Measurements from ENCODE around the gene MRPL45.

MRPL45 gene

DNA sequence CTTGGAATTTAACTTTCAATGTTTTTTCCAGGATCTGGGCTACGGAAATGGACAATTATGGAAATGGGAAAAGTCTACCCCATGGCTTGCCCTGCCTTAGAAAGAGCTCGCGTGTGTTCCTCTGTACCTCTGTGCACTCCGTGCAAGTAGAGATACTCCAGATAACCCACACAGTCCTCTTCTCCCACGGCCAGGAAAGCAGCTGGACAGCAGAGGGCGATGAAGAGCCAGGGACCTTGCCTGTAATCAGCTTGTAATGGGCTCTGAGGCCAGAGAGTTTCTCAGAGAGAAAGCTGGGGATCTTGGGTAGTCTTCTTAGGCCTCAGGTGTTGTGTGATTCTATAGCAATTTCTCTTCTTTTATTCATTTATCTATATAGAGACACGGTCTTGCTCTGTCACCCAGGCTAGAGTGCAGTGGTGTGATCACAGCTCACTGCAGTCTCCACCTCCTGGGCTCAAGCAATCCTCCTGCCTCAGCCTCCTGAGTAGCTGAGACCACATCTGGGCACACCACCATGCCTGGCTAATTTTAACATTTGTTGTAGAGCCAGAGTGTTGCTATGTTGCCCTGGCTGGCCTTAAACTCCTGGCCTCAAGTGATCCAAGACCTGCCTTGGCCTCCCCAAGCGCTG is 52.2 kb downstream of the MRPL45 start:
- DNase-seq (ENCODE audit: low spot score), result peak; percentile 83

DNA sequence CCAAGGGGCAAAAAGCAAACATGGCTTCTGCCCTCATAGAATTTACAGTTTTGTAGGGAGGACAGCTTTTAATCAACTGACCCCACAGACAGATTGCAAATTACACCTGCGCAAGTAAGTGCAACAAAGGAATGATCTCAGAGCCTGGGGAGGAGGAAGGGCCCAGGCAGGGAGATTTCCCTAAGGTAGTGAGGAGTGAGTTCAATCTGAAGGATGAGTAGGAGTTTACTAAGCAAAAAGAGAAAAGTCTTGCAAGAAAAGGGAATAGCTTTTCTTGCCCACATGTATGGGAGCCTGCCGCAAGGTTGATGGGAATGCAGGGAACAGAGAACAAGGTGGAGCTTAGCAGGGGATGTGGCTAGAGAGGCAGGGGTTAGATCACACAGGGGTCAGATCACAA is 53.1 kb downstream of the MRPL45 start:
- no peak for DNase-seq (ENCODE audit: low spot score)

DNA sequence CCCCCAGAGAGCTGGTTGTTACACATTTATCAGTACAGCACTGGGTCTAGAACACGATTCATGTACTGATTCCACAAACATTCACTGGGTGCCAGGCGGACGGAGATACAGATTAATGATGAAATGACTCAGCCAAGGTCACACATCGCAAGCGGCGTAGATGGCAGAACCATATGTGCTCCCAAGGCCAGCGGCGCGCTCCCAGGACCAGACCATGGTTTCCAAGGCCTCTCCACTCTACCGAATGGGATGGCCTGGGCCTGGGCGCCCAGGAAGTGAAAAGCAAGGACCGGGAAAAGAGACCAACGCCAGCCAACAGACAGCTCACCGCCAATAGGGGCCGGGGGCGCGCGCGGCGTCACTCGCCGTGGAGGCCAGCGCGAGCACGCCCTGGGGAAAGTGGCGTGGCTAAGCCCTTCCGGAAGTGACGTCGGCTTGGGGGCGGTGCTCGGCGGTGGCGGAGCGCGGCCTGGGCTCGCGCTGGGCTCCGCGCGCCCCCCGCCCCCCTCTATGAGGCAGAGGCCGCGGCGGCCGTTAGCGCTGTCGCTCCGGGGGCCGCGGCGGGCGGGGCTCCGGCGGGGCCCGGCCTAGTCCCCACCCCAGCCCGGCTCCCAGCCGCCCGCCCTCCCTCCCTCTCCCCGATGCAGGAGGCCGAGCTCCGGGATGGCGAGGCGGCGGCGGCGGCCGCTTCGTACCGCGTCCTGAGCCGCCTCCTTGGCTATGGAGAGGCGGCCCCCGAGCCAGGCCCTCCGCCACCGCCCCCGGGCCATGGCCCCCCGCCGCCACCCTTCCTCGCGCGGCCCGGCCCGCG is 54.6 kb downstream of the MRPL45 start, which contains the start of gene SOCS7:
Gene SOCS7 (plus strand): TSS at position 433 of the 811 bp plus-strand sequence. CDS start 209 bp downstream, at position 642.
- peak; percentile 93 for DNase-seq (ENCODE audit: low spot score)

DNA sequence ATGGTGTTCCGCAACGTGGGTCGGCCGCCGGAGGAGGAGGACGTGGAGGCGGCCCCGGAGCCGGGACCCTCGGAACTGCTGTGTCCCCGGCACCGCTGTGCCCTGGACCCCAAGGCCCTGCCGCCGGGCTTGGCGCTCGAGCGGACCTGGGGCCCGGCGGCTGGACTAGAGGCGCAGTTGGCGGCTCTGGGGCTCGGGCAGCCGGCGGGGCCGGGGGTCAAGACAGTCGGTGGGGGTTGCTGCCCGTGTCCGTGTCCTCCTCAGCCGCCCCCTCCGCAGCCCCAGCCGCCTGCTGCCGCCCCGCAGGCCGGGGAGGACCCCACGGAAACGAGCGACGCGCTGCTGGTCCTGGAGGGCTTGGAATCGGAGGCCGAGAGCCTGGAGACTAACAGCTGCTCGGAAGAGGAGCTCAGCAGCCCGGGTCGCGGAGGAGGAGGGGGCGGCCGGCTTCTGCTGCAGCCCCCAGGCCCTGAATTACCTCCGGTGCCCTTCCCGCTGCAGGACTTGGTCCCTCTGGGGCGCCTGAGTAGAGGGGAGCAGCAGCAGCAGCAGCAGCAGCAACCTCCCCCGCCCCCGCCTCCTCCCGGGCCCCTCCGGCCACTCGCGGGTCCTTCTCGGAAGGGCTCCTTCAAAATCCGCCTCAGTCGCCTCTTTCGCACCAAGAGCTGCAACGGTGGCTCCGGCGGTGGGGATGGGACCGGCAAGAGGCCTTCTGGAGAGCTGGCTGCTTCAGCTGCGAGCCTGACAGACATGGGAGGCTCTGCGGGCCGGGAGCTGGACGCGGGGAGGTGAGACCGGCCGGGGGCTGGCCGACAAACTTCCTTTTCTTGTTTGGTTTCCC is 55.5 kb downstream of the MRPL45 start:
- no peak for DNase-seq (ENCODE audit: low spot score)

DNA sequence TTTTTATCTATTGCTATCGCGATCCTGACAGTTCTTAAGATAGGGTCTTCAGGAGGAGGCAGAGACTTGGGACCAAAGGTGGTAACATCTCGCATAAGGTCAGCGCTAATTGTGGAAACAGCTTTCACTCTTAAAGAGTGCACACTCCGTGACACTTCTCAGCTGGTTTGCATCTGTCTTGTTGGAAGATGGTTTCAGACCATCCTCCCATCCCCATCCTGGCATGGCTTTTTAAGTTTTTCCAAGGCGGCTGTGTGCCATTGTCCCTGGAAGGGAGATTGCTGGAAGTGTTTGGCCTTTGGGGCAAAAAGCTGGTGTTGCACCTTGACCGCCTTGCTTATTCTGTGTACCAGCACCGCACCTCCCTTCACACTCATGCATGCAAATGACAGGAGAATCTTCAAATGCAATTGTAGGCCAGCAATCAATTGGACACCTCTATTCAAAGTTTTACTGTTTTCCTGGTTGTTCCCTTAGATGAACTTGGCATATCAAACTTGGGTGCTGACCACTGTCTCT is 56.2 kb downstream of the MRPL45 start:
- no peak for DNase-seq (ENCODE audit: low spot score)

DNA sequence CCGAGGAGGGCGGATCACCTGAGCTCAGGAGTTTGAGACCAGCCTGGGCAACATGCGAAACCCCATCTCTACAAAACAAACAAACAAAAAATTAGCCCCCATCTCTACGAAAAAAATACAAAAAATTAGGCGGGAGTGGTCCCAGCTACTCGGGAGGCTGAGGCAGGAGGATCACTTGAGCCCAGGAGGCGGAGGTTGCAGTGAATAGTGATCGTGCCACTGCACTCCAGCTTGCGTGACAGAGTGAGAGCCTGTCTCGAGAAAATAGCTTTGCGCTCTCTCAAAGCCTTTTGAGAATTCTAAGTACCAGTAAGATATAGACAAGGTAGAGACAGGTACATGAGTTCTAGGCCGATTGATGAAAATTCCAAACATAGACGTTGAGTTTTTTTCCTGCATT is 56.7 kb downstream of the MRPL45 start:
- no peak for DNase-seq (ENCODE audit: low spot score)

DNA sequence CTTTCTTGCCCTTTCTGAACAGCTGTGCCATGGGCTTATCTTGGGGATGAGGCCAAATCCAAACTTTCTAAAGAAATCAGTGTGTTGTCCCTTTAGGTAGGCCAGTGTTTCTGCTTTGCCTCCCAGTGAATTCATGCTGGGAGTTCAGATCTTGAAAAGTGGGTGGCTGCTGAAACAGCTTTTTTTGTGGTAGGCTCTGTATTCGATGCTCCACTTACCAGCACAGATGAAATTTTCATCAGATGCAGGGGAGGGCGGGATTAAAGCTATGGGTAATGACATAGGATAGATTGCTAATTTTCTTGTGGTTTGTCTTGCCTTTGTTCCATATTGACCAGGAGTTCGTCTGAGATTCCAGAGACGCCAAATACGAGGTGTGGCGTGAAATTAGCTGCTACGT is 57.5 kb downstream of the MRPL45 start:
- DNase-seq (ENCODE audit: low spot score), result no peak

DNA sequence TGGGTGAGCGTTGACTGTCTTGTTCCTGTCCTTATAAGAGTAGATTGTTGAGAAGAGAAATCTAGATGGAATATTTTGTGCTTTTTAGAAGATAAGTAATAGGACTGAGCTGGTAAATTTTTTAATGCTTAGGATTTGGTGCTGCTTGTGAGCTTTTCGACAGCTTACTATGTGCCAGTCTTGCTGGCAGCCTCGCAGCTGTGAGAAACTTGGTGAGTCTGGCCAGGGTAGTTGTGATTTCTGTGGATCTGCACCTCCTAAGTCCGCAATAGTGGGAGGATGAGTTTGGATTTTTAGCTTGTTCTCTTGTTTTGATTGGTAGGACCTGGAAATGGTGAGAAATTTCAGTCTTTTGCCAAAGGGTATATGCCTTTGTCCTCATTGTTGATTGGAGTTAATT is 58.3 kb downstream of the MRPL45 start:
- no peak for DNase-seq (ENCODE audit: low spot score)

DNA sequence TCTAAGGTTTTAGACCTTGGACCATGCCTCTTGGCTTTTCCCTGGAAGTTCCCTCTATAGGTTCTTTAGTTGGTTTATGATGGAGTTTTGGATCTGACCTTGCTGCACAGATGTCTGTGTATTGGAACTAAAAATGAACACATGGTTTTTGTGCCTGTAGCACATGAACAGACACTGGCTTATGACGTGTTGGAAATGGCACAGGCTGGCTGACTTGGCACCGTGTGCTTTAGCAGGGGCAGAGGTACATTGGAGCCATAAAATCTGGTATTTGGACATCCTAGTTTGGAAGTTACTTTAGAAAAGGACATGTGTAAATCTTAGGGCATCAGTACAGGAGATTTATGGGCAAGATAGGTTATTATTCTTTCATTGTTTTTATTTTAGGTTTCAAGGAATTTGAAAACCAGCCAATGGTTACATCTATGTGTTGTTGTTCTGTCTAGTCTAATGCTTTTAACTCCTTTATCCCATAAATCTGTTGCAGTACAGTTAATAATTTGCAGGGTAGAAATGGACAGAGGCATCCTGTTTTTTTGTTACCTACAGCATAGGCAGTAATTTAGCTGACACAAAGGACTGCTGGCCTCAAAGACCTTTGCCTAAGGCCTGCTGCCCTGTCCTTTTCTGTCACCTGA is 60.6 kb downstream of the MRPL45 start:
- no peak for DNase-seq (ENCODE audit: low spot score)

DNA sequence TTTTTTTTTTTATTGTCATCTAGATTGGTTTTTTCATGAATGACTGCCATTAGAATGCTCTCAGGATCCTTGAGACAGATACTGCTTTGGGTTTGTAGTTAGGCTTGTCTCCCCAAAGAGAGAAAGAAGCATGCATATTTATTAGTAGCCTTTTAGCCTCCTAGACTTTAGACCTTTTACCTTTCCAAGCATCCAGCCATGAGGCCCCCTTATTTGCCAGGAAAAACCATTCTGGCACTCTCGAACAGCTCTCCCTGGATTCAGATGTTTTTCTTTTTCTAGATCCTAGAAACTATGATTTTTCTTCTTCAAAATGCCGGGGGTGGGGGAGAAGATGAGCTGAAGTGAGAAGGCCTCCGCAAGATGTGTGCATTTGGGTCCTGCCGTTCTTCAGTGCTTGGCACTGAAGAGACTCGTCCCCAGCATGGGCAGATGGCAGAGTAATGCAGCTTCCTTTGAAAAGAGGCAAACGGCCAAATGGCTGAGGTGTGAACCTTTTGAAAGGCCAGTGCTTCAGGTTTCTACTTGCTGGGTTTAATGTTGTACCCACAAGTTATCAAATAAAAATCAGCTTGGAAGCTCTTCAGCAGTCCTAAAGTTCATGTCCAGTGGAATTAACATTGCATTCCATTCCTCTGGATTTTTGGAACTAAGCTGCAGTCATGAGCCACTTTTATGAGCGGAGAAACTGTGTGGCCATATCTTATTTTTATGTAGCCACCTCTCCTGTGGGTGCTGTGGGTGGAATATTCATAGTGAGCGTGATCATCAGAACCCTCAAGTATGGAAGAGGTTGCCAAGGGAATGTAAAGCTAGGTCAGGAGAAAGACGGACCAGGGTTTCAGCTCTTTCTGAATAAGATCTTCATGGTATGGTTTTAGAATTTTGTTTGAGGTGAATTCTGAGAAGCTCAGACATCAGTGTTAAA is 61.9 kb downstream of the MRPL45 start:
- DNase-seq (ENCODE audit: low spot score), result no peak

DNA sequence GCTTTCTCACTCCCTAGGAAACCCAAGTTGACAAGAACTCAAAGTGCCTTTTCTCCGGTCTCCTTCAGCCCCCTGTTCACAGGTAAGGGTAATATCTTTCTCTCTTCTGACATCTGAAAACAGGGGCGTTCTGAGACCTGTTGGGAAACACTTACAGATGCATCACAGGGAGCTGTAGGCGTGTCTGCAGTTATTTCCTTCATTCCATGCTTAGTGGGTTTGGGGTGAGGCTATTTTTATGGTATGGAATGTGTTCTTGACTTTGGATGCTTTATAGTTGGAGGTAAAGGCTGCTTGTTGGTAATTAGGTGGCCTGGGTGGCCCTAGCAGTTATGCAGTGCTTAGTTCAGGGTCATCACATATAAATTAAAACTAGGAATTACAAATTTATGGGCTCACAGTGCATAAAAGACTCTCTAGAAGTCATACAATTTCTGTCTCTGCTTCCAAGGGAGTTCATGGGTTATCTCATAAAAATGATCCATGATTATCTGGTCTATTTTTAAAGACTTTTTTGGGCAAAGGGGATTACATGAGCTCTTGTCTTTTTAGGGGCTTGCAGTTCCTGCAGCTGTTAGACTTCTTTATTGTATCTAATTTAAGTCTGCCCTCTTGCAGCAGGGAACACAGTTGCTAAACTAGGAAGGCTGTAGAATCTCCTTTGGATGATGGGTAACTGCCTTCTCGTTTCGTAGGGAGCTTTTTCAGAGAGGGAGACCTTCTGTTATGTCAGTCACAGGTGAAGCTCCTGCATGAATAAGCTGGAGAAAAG is 64.9 kb downstream of the MRPL45 start:
- no peak for DNase-seq (ENCODE audit: low spot score)

DNA sequence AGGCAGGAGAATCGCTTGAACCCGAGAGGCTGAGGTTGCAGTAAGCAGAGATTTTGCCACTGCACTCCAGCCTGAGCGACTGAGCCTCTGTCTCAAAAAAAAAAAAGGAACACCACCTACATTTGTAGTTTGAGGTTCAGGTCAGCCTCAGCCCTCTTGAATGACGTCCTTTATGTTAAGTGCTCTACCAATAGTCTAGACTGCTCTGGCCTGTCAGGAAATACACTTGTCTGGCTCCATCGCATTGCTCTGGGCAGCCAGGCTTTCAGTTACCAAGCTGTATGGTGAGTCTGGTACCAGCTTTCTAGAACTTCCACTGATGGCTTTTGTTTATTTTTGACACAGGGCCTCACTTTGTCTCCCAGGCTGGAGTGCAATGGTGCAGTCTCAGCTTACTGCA is 66.0 kb downstream of the MRPL45 start:
- no peak for DNase-seq (ENCODE audit: low spot score)

DNA sequence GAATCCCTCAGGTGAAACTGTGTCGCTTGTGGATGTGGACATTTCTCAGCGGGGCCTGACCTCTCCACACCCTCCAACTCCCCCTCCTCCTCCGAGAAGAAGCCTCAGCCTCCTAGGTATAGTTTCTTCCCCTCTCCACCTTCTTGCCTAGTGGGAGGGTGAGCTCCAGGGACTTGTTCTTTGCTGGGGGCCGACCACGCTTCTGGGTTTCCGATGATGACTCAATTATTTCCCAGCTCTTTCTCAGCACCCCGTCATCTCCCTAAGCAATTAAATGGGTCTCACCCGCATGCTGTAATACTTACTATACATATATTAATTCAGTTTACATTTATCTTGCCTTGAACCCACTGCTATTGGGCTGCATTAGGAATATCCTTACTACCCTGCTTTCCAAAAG is 67.8 kb downstream of the MRPL45 start:
- no peak for DNase-seq (ENCODE audit: low spot score)

DNA sequence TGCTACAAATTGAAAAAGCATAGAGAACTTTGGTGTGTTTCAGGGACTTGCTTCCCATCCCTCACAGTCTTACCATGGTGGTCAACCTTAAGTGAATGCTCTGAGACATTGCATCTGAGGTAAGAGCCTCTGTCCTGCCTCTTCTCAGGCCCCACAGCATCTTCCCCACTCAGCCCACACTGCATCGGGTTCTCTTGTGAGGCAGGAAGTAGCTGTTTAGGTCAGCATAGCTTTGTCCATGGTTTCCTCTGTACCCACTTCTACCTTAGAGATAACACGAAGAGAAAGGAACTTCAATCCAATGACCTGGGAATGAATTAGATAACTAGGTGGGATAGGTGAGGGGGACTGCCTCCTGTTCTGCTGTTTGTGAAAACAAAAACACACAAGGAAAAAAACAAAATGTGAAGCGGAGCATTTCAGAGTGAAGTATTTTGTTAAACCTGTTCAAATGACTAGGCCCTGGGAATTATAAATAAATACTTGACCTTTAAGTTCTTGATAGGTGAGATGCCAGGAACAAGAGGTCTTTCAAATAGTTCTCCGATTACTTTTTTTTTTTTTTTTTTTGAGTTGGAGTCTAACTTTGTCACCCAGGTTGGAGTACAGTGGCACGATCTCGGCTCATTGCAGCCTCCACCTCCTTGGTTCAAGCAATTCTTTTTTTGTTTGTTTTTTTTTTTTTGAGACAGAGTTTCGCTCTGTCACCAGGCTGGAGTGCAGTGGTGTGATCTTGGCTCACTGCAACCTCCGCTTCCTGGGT is 72.3 kb downstream of the MRPL45 start:
- DNase-seq (ENCODE audit: low spot score), result no peak
